Activated CD8-positive, alpha-beta T cell treated with anti-CD3 and anti-CD28 coated beads for 36 hours (primary cell): ENCODE data around the gene SLC8A1. TPM values are rescaled to one million over a fixed set of nuclear protein-coding genes. Genes with fewer than 3 reads are reported as not detected.

Experiments
- ATAC-seq: fragments of 200-7000 bp; cut with Tn5 transposase; one replicate; pipeline ENCODE4 v1.10.0; 2021; ENCODE audit warnings: mild to moderate bottlenecking, moderate library complexity
- CTCF ChIA-PET: fragments of 350-600 bp; sonication (Branson Sonifier 250); formaldehyde crosslinking; loops from one replicate; lab custom pipeline; 2021; ENCODE audit warnings: antibody characterized with exemption; lab: Charles Lee
- POLR2A ChIA-PET: fragments of 350-600 bp; sonication (Branson Sonifier 250); formaldehyde crosslinking; loops from one replicate; lab custom pipeline; 2021; ENCODE audit warnings: antibody characterized with exemption; lab: Charles Lee
- DNase-seq: peaks from one replicate; pipeline ENCODE4 v3.0.0-alpha.2; 2020
- H3K27ac Mint-ChIP-seq: one replicate; pipeline ENCODE4 v1.8.0; 2021; ENCODE audit warnings: mild to moderate bottlenecking, mixed read lengths
- H3K27me3 Mint-ChIP-seq: one replicate; pipeline ENCODE4 v1.8.0; 2021; ENCODE audit warnings: mixed read lengths
- H3K36me3 Mint-ChIP-seq: one replicate; pipeline ENCODE4 v1.8.0; 2021; ENCODE audit warnings: low read depth, mixed read lengths
- H3K4me1 Mint-ChIP-seq: one replicate; pipeline ENCODE4 v1.8.0; 2021; ENCODE audit warnings: low read depth, mixed read lengths
- H3K4me3 Mint-ChIP-seq: one replicate; pipeline ENCODE4 v1.8.0; 2021; ENCODE audit warnings: mild to moderate bottlenecking, moderate library complexity, mixed read lengths
- H3K9me3 Mint-ChIP-seq: one replicate; pipeline ENCODE4 v1.8.0; 2021; ENCODE audit warnings: mixed read lengths
- CTCF ChIP-seq: fragments of 200-600 bp; IDR thresholded peaks from one replicate; pipeline ENCODE4 v1.8.0; 2022; ENCODE audit warnings: antibody characterized with exemption, mild to moderate bottlenecking
- intact Hi-C: fragments of 100-400 bp; cut with micrococcal nuclease; formaldehyde crosslinking; loops from one replicate; pipeline ENCODE4 v1.10.0; 2022
- total RNA-seq, 2 experiments: library from RNA; stranded (reverse); gene quantifications; one replicate each; pipeline ENCODE4 v1.2.3, GENCODE V29; 2021

Gene SLC8A1
- total RNA-seq, 2 experiments from 2014 or later: 0.23 to 0.34 TPM

- Mint-ChIP-seq H3K4me1 (no peaks in the 10 kb centered on the region), H3K27me3 (no peaks in the 10 kb centered on the region), H3K4me3 (no peak overlapping the region), H3K9me3 (no peaks in the 10 kb centered on the region), H3K36me3 (no peaks in the 10 kb centered on the region), H3K27ac (no peak overlapping the region)
- no peak for ATAC-seq
- TF ChIP-seq CTCF: no peak
- intact Hi-C loops: no loop called here
- no peak for DNase-seq
- POLR2A ChIA-PET: no interaction called here
- CTCF ChIA-PET: no interaction called here
Measured at GRCh38 chr2:40192864-40193669, 258.8 kb downstream of the SLC8A1 start.

- intact Hi-C loops: no loop called here
- ATAC-seq (no peak), DNase-seq (no peak)
- Mint-ChIP-seq H3K36me3 (no peaks in the 10 kb centered on the region), H3K9me3 (no peaks in the 10 kb centered on the region), H3K27ac (no peak overlapping the region), H3K4me3 (no peak overlapping the region), H3K4me1 (no peaks in the 10 kb centered on the region), H3K27me3 (no peaks in the 10 kb centered on the region)
- no peak for TF ChIP-seq CTCF
- ChIA-PET CTCF (no interaction called here), POLR2A (no interaction called here)
Measured at GRCh38 chr2:40190457-40190856, 261.4 kb downstream of the SLC8A1 start.

GRCh38 chr2:40189881-40190280 lies 262.0 kb downstream of the SLC8A1 start:
- H3K4me3 Mint-ChIP-seq: no peak overlapping the region
- DNase-seq (no peak), ATAC-seq (no peak)
- no peaks in the 10 kb centered on the region for H3K36me3 Mint-ChIP-seq
- no peaks in the 10 kb centered on the region for H3K4me1 Mint-ChIP-seq
- CTCF ChIA-PET: no interaction called here
- intact Hi-C loops: no loop called here
- no peaks in the 10 kb centered on the region for H3K9me3 Mint-ChIP-seq
- TF ChIP-seq CTCF: no peak
- POLR2A ChIA-PET: no interaction called here
- no peak overlapping the region for H3K27ac Mint-ChIP-seq
- H3K27me3 Mint-ChIP-seq: no peaks in the 10 kb centered on the region

- Mint-ChIP-seq H3K9me3 (no peaks in the 10 kb centered on the region), H3K4me3 (no peak overlapping the region), H3K4me1 (no peaks in the 10 kb centered on the region), H3K27ac (no peak overlapping the region), H3K36me3 (no peaks in the 10 kb centered on the region), H3K27me3 (no peaks in the 10 kb centered on the region)
- TF ChIP-seq CTCF: no peak
- ChIA-PET POLR2A (no interaction called here), CTCF (interaction anchor here (0.8 kb wide), 1 partner anchor 16 kb away, joined by 3 read pairs; no protein-coding TSS in a partner anchor)
- intact Hi-C loops: no loop called here
- ATAC-seq: no peak
- DNase-seq: no peak
Measured at GRCh38 chr2:40187054-40187453, 264.8 kb downstream of the SLC8A1 start.

GRCh38 chr2:40184551-40184950 lies 267.3 kb downstream of the SLC8A1 start:
- Mint-ChIP-seq H3K36me3 (no peaks in the 10 kb centered on the region), H3K27ac (no peak overlapping the region), H3K9me3 (no peaks in the 10 kb centered on the region), H3K4me3 (no peak overlapping the region), H3K27me3 (no peaks in the 10 kb centered on the region), H3K4me1 (no peaks in the 10 kb centered on the region)
- intact Hi-C loops: no loop called here
- ChIA-PET POLR2A (no interaction called here), CTCF (no interaction called here)
- DNase-seq (no peak), ATAC-seq (no peak)
- TF ChIP-seq CTCF: no peak
